Activated T-helper 1 cell treated with anti-CD3 and anti-CD28 coated beads, Interleukin-12 subunit alpha, Interleukin-12 subunit beta, Interleukin-2, Interleukin-4 antibody, amounts not matched to agents 30 ng/mL and 10 ng/mL and 1 ng/mL, durations not matched to agents 14 hours and 24 hours and 36 hours (primary cell): ENCODE data around the gene MORN1. TPM values are rescaled to one million over a fixed set of nuclear protein-coding genes. Genes with fewer than 3 reads are reported as not detected.

Experiments used
- DNase-seq: peaks from one replicate; pipeline ENCODE4 v3.0.0; 2021; ENCODE audit warnings: low spot score
- H3K27ac Mint-ChIP-seq: one replicate; pipeline ENCODE4 v1.8.0; 2021; ENCODE audit warnings: mild to moderate bottlenecking, mixed read lengths
- H3K27me3 Mint-ChIP-seq: one replicate; pipeline ENCODE4 v1.8.0; 2022; ENCODE audit warnings: mild to moderate bottlenecking, moderate library complexity, mixed read lengths; ENCODE audit not compliant: insufficient read depth
- H3K36me3 Mint-ChIP-seq: one replicate; pipeline ENCODE4 v1.8.0; 2021; ENCODE audit warnings: low read depth, mixed read lengths
- H3K4me1 Mint-ChIP-seq: one replicate; pipeline ENCODE4 v1.8.0; 2021; ENCODE audit warnings: low read depth, mixed read lengths
- H3K4me3 Mint-ChIP-seq: one replicate; pipeline ENCODE4 v1.8.0; 2021; ENCODE audit warnings: mild to moderate bottlenecking, moderate library complexity, mixed read lengths
- H3K9me3 Mint-ChIP-seq: one replicate; pipeline ENCODE4 v1.8.0; 2021; ENCODE audit warnings: mixed read lengths
- intact Hi-C: fragments of 100-400 bp; cut with micrococcal nuclease; formaldehyde crosslinking; loops from one replicate; pipeline ENCODE4 v1.15.1; 2024
- total RNA-seq: library from RNA; stranded (reverse); gene quantifications from 2 replicates; pipeline ENCODE4 v1.2.3, GENCODE V29; 2022

MORN1 gene
- total RNA-seq, 1 donor from 2014 or later = 8.4 TPM

DNA sequence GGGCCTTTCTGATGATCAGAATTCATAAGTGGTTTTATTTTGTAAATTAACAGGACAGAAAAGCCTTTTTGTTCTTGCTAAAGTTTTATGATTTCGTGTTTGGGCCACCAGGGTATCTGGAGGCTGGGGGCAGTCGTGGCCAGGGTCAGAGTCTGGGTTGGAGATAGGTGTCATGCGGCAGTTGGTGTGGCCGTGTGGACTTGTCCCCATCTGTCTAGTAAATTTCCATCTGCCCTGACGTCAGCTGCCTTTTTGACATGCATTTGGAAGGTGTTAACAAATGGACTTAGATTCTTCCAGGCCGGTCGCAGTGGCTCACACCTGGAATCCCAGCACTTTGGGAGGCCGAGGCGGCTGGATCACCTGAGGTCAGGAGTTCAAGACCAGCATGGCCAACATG lies 106.4 kb downstream of the MORN1 start:
- H3K27ac Mint-ChIP-seq = no peak overlapping the region
- H3K4me1 Mint-ChIP-seq = peaks cover 25% of the 10 kb centered on the region
- intact Hi-C loops = no loop called here
- H3K9me3 Mint-ChIP-seq = no peaks in the 10 kb centered on the region
- no peak for DNase-seq
- H3K4me3 Mint-ChIP-seq = no peak overlapping the region
- H3K36me3 Mint-ChIP-seq = peaks cover 6% of the 10 kb centered on the region
- H3K27me3 Mint-ChIP-seq = no peaks in the 10 kb centered on the region

DNA sequence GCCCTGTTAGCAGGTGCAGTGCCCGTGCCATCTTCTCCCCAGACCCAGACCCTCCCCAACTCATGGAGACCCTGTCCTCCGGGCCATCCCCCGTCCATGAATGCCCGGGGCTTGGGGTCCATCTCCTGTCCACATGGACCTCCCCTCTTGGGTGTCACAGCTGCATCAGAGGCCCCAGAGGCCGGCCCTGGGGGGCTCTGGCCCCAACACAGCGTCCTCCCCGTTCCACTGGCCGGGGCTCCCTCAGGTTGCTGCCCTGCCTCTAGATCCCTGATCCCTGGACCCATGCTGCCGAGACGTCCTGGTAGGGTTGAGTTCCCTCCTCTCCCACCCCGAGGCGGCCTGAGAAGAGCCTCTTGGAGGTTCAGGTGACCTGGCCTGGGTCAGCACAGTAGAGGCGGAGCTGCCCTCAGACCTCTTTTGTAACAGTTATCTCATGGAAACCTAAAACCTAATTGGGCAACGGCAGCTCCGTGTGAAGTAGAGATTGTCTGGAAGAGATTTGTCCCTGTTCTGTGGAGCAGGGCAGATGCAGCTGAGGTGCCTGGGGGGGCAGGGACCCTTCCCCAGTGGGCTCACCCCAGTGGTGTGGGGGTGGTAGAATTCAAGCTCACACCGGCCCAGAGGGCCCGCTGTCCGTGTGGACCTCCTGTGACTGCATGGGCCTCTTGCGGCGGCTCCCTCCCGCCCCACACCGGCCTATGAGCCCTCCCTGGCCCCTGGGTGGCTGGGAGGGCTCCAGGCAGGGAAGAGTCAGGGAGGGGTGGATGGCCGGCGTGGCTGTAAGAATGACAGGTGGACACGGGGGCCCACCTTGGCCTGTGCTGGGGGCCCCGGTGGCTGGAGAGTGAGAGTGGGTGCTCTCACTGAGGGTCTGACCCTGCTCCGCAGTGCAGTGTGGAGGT lies 107.1 kb downstream of the MORN1 start:
- Mint-ChIP-seq H3K4me3 (no peak overlapping the region), H3K27ac (no peak overlapping the region), H3K27me3 (no peaks in the 10 kb centered on the region), H3K4me1 (peaks cover 18% of the 10 kb centered on the region), H3K9me3 (no peaks in the 10 kb centered on the region), H3K36me3 (peaks cover 6% of the 10 kb centered on the region)
- DNase-seq = no peak
- intact Hi-C loops = no loop called here

DNA sequence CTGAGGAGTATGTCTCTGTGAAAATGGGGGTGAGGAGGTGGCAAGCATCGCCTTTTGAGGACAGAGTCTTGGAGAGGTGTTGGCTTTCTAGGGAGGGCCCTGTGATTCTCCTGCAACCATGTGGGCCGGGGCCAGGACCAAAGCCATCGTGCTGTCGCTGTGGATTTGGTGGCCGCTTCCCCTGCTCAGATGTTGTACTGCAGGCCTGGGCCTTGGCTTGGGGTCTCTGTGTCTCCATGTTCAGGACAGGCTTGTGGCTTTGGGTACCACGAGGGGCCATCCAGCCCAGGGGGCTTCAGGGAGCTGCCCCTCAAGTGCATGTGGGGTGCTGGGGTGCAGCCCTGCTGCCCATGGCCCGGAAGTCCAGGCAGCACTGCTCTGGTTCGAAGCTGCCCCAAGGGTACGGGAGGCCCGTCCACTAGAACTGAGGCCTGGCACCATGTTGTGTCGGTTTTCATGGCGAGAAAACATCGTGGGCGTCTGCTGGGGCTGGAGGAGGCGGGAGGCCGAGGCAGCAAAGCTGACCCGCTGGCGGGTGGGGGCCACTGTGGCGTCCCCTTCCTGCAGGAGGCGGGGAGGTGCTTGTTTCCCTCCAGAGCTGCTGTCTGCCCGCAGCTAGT lies 107.9 kb downstream of the MORN1 start:
- H3K27ac Mint-ChIP-seq = no peak overlapping the region

DNA sequence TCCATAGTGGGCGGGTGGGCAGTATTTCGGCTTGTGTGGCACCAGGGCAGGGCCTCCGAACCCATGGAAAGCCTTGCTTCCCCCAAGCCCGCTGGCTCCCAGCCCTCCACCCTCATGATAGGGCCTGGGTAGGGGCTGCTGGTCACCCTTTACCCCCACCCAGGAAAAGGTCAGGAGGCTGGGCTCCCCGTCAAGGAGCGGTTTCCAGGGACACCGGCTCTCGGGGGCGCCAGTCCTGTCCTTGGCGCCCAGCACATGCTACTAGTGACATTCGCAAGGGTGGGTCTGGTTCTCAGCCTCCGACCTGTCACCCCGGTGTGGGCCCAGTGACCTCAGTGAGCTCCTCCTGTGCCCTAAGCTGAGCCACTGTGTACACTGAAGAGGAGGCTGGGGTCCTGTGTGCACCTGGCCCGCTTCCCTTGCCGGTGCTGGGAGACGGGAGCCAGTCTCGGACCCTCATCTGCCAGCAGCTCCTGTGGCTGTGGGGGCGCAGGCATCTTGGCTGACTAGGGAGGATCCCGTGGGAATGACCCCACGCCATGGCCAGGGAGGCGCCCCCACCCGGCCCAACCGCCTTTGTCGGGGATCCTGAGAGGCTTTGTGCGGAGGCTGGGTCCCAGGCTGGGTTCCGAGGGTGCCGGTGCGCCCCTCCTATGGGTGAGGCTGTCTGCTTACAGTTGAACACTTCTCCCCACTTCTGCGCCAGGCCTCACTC lies 108.6 kb downstream of the MORN1 start:
- Mint-ChIP-seq H3K27ac (no peak overlapping the region), H3K27me3 (no peaks in the 10 kb centered on the region), H3K36me3 (peaks cover 2% of the 10 kb centered on the region), H3K4me1 (peaks cover 6% of the 10 kb centered on the region), H3K4me3 (no peak overlapping the region), H3K9me3 (no peaks in the 10 kb centered on the region)
- no peak for DNase-seq
- intact Hi-C loops = no loop called here

More for the DNA sequence above, 107.9 kb downstream of the MORN1 start:
- intact Hi-C loops = no loop called here
- DNase-seq = no peak
- H3K4me3 Mint-ChIP-seq = no peak overlapping the region
- H3K27me3 Mint-ChIP-seq = no peaks in the 10 kb centered on the region
- H3K4me1 Mint-ChIP-seq = peaks cover 11% of the 10 kb centered on the region
- H3K36me3 Mint-ChIP-seq = peaks cover 6% of the 10 kb centered on the region
- H3K9me3 Mint-ChIP-seq = no peaks in the 10 kb centered on the region

DNA sequence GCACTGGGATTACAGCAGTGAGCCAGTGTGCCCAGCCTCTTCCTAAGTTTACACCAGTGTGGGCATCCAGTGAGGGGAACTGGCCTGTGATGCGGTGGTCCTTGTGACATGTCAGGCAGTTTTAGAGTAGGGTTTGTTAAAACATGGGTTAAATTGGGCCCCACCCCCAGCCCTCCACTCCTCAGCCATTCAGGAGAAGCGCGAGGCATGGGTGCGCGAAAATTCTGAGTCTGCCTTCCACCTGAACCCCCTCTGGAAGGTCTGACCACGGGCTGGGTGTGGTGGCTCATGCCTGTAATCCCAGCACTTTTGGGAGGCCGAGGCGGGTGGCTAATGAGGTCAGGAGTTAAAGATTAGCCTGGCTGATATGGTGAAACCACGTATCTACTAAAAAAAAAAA lies 111.5 kb downstream of the MORN1 start:
- no peaks in the 10 kb centered on the region for H3K27me3 Mint-ChIP-seq
- peaks cover 6% of the 10 kb centered on the region for H3K4me1 Mint-ChIP-seq
- intact Hi-C loops = no loop called here
- no peak for DNase-seq
- H3K27ac Mint-ChIP-seq = no peak overlapping the region
- H3K9me3 Mint-ChIP-seq = no peaks in the 10 kb centered on the region
- no peak overlapping the region for H3K4me3 Mint-ChIP-seq
- H3K36me3 Mint-ChIP-seq = peaks cover 2% of the 10 kb centered on the region

DNA sequence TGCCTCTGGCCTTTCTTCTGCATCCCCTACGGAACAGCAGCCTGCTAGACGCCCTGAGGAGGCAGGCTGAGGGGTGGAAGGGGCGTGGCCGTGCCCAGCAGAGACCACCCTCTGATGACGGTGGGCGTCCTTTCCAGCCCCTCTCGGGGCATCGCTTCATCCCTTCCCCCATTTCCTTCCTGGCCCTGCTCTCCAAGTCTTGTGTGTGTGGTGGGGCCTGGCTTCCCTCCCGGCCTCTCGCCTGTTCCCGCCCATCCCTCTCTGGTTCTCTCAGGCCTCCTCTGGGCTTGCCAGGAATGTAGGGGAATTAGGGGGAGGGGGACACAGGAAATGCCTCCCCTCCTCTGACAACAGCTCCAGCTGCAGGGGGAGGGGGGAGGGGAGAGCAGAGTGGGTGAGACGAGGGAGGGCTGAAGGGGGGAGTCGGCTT lies 112.1 kb downstream of the MORN1 start:
- Mint-ChIP-seq H3K27ac (no peak overlapping the region), H3K4me1 (peaks cover 6% of the 10 kb centered on the region), H3K4me3 (no peak overlapping the region), H3K36me3 (peaks cover 2% of the 10 kb centered on the region), H3K27me3 (no peaks in the 10 kb centered on the region), H3K9me3 (no peaks in the 10 kb centered on the region)
- no peak for DNase-seq
- intact Hi-C loops = no loop called here

DNA sequence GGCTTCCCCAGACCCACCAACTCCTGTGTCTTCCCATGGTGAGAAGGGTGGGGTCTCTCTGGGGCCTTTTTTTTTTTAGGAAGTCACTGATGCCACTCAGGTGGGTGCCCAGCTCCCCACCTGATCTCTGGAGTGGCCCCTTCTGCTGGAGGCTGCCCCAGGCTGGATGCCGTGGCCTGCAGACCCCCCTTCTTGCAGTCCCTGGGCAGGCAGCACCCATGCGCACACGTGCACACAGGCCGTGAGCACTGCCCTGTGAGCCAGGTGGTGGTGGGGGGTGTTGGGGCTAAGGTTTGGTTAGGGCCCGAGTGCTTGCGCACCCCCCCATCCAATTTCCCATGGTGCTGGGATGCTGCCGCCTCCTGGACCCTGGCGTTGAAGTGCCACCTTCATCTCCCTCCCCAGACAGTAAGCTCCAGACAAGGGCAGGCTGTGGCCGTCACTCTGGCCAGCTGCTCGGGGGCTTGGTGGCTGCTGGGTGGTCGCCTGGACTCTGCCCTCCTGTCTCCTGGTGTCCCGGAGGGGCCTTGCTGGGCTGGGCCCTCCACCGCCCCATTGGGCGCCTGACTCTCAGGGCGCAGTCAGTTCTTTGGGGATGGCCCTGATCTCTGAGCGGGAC lies 112.7 kb downstream of the MORN1 start:
- no peaks in the 10 kb centered on the region for H3K27me3 Mint-ChIP-seq

DNA sequence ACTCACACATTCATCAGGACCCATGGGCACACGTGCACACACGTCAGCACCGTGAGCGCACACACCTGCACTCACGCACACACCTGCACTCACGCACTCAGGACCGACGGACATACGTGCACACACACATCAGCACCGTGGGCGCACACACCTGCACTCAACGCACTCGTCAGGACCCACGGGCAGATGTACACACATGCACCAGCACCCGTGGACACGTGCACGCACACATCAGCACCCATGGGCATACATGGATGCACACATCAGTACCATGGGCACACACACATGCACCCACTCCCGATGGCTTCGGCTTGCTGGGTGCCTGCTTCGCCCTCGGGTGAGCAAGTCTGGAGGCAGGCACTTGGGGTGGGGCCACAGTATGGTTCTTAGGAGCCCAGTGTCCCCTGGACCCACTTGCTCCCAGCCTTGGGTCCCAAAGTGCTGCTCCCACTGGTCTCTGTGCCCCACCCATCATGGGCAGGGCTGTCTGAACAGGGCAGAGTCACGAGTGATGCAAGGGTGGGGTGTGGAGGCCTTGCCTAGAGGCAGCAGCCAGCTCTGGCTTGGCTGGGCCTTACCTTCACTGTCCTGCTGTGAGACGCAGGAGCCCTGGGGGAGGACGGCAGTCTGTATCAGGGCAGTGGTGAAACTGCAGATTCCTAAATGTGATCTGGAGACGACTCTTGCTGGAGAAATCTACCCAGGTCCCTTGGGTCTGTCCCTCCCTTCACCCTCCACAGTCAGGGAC lies 113.4 kb downstream of the MORN1 start:
- Mint-ChIP-seq H3K27me3 (no peaks in the 10 kb centered on the region), H3K9me3 (no peaks in the 10 kb centered on the region), H3K36me3 (peaks cover 2% of the 10 kb centered on the region), H3K4me3 (no peak overlapping the region), H3K27ac (no peak overlapping the region), H3K4me1 (peaks cover 6% of the 10 kb centered on the region)
- intact Hi-C loops = no loop called here
- no peak for DNase-seq

More for the DNA sequence above, 112.7 kb downstream of the MORN1 start:
- Mint-ChIP-seq H3K27ac (no peak overlapping the region), H3K4me1 (peaks cover 6% of the 10 kb centered on the region), H3K9me3 (no peaks in the 10 kb centered on the region), H3K36me3 (peaks cover 2% of the 10 kb centered on the region), H3K4me3 (no peak overlapping the region)
- intact Hi-C loops = no loop called here
- DNase-seq = no peak

DNA sequence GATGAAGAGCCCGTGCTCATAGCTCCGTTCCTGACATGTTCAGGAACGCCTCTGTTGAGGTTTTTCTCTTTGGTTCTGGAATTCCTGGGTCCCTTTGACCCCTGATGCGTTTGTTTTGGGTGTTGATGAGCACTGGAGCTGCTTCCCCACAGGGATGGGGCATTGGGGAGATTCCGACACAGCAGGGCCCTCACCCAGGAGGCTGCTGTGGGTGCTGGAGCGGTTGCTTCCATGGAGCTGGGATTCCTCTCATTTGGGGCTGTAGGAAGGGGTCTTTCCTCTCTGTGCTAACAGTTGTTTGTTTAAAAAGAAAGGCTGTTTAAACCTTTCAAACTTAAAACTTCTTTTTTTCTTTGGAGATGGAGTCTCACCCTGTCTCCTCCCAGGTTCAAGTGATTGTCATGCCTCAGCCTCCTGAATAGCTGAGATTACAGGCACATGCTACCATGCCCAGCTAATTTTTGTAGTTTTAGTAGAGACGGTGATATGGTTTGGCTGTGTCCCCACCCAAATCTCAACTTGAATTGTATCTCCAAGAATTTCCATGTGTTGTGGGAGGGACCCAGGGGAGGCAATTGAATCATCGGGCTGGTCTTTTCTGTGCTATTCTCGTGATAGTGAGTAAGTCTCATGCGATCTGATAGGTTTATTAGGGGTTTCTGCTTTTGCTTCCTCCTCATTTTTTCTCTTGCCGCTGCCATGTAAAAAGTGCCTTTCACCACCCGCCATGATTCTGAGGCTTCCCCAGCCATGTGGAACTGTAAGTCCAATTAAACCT lies 114.4 kb downstream of the MORN1 start:
- Mint-ChIP-seq H3K27ac (no peak overlapping the region), H3K9me3 (no peaks in the 10 kb centered on the region), H3K27me3 (no peaks in the 10 kb centered on the region), H3K36me3 (peaks cover 2% of the 10 kb centered on the region), H3K4me1 (peaks cover 9% of the 10 kb centered on the region), H3K4me3 (no peak overlapping the region)
- intact Hi-C loops = no loop called here
- DNase-seq = no peak

DNA sequence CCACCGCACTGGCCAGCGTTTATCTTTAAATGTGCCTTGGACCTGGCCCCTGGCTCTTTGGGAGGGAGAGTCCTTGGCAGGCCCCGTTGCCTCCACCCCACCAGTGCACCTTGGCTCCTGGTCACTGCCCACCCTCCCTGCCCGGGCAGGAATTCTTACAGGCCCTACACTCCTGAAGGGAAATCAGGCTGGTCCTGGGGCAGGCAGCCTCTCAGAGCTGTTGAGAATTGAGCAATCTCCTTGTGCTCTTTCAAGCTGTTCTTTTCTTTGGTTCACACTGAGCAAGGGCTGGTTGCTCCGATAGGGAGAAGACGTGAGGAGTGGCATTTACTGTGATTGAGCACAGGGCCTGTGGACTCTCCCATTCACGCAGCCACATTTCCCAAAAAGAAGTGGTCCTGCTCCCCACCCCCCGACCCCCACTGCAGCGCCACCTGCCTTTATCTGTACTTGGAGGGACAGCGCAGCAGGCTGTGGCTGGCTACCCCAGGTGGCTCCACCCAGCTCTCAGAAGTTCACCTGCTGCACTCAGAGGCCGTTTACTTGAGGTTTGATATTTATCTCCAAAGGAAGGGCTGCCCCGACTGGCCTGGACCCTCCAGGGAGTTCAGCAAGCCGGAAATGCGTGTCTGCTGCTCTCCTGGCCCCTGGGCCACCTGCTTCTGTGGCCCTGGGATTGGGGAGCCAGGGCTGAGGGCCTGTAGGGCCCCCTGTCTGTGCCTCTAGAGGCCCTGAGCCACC lies 115.4 kb downstream of the MORN1 start:
- DNase-seq = no peak
- no peaks in the 10 kb centered on the region for H3K27me3 Mint-ChIP-seq
- H3K27ac Mint-ChIP-seq = no peak overlapping the region
- intact Hi-C loops = no loop called here
- peaks cover 9% of the 10 kb centered on the region for H3K4me1 Mint-ChIP-seq
- no peaks in the 10 kb centered on the region for H3K9me3 Mint-ChIP-seq
- peaks cover 2% of the 10 kb centered on the region for H3K36me3 Mint-ChIP-seq
- H3K4me3 Mint-ChIP-seq = no peak overlapping the region

DNA sequence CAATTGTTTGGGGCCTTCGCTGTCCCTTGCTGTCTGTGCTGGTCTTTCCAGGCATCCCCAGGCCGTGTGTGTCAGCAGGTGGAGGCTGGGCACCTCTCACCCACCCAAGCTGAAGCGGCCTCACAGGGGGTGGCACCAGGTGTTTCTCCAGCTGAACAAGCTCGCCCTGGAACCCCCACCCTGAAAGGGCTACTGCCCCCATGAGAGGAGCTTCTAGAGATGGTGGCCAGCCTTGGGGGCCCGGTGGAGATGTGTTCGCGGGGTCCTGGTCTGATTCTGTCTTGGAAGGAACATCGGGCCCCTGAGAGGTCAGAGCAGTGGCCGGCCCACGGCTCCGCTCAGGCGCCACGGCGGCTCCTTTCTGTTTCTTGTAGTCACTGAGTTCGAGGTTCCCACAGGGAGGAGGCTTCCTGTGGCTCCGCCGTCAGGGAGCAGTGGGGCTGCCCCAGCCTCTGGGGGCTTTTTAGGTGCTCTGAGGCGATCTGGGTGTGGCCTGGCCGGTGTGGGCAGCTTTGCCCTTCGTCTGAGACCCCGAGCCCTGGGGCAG lies 116.4 kb downstream of the MORN1 start:
- H3K27ac Mint-ChIP-seq = no peak overlapping the region

More for the DNA sequence above, 116.4 kb downstream of the MORN1 start:
- Mint-ChIP-seq H3K4me3 (no peak overlapping the region), H3K27me3 (no peaks in the 10 kb centered on the region), H3K4me1 (peaks cover 9% of the 10 kb centered on the region), H3K9me3 (no peaks in the 10 kb centered on the region), H3K36me3 (peaks cover 2% of the 10 kb centered on the region)
- no peak for DNase-seq
- intact Hi-C loops = no loop called here
